HG02642 (cell line): ENCODE measurements around the gene RAB11FIP5.
"Not testable (repeated sequence)": the region's sequence is repeated elsewhere in the genome, so short reads cannot be mapped to it uniquely, and the experiment has no call there.

Experiments used
- ATAC-seq: cut with Tn5 transposase; IDR thresholded peaks from one replicate; pipeline ENCODE4 v1.9.1; 2021; ENCODE audit warnings: mild to moderate bottlenecking; ENCODE audit not compliant: unreplicated experiment, poor library complexity

The RAB11FIP5 gene

GRCh38 chr2:73112913-73113854 lies at the start of gene RAB11FIP5:
Gene RAB11FIP5, minus strand, starts transcription at chr2:73112948. Its CDS starts 171 bp downstream, at chr2:73112777.
- peak; percentile 80 for ATAC-seq

GRCh38 chr2:73156539-73157124 lies 43.9 kb upstream of the RAB11FIP5 start:
- no peak for ATAC-seq

GRCh38 chr2:73142937-73143336 lies 30.2 kb upstream of the RAB11FIP5 start:
- no peak for ATAC-seq

GRCh38 chr2:73141896-73142295 lies 29.1 kb upstream of the RAB11FIP5 start:
- no peak for ATAC-seq

GRCh38 chr2:73135236-73135635 lies 22.5 kb upstream of the RAB11FIP5 start:
- no peak for ATAC-seq

- no peak for ATAC-seq
Measured at GRCh38 chr2:73134471-73134870, 21.7 kb upstream of the RAB11FIP5 start.

- no peak for ATAC-seq
Measured at GRCh38 chr2:73133566-73134197, 20.9 kb upstream of the RAB11FIP5 start.

GRCh38 chr2:73131807-73132206 lies 19.1 kb upstream of the RAB11FIP5 start:
- no peak for ATAC-seq

- ATAC-seq: no peak
Measured at GRCh38 chr2:73130790-73131189, 18.0 kb upstream of the RAB11FIP5 start.

GRCh38 chr2:73128841-73129535 lies 16.2 kb upstream of the RAB11FIP5 start:
- ATAC-seq: no peak

- ATAC-seq: no peak
Measured at GRCh38 chr2:73122536-73122935, 9.8 kb upstream of the RAB11FIP5 start.

- not testable (repeated sequence) for ATAC-seq
Measured at GRCh38 chr2:73119611-73120239, 7.0 kb upstream of the RAB11FIP5 start.

- no peak for ATAC-seq
Measured at GRCh38 chr2:73117441-73117840, 4.7 kb upstream of the RAB11FIP5 start.

GRCh38 chr2:73116182-73116960 lies 3.6 kb upstream of the RAB11FIP5 start:
- ATAC-seq: no peak

GRCh38 chr2:73114273-73114867 lies 1.6 kb upstream of the RAB11FIP5 start:
- no peak for ATAC-seq

- ATAC-seq: peak; percentile 15
Measured at GRCh38 chr2:73112026-73112912, 479 bp downstream of the RAB11FIP5 start.

GRCh38 chr2:73111073-73112025 lies 1.4 kb downstream of the RAB11FIP5 start:
- no peak for ATAC-seq
